Prostate gland (tissue), 2 donors: ENCODE results near the gene ARFGEF2. TPM values are rescaled to one million over a fixed set of nuclear protein-coding genes. Genes with fewer than 3 reads are reported as not detected.
A peak's percentile ranks its signal among the peaks of the same experiment; 100 is the strongest.

ENCODE experiments used
- DNase-seq: peaks from one replicate; pipeline ENCODE4 v3.0.0-alpha.2; 2019; ENCODE audit warnings: low spot score
- H3K27ac ChIP-seq, 2 donors: fragments of 200-600 bp; sonication (generic); 2 replicates each; pipeline ENCODE4 v1.5.1; 2017 to 2019
- H3K27me3 ChIP-seq: fragments of 200-600 bp; sonication (generic); replicated peaks from 2 replicates; pipeline ENCODE4 v1.5.1; 2019; ENCODE audit not compliant: insufficient read depth
- H3K36me3 ChIP-seq, 2 donors: fragments of 200-600 bp; sonication (generic); 1 replicate in 1 of 2; 2 replicates in 1 of 2; pipeline versions ENCODE4 v1.5.1 to v1.8.1; 2017 to 2019
- H3K4me1 ChIP-seq: fragments of 200-600 bp; sonication (generic); replicated peaks from 2 replicates; pipeline ENCODE4 v1.5.1; 2019
- H3K4me3 ChIP-seq, 2 donors: fragments of 200-600 bp; sonication (generic); 2 replicates each; pipeline ENCODE4 v1.5.1; 2017 to 2019
- H3K9me3 ChIP-seq: fragments of 200-600 bp; sonication (generic); 2 replicates; pipeline ENCODE4 v1.5.1; 2017
- POLR2A ChIP-seq: fragments of 450-650 bp; IDR thresholded peaks from one replicate; pipeline ENCODE4 v1.6.1; 2016; ENCODE audit warnings: antibody characterized with exemption, mild to moderate bottlenecking
- POLR2AphosphoS5 ChIP-seq: sonication (generic); formaldehyde crosslinking; IDR thresholded peaks from one replicate; pipeline ENCODE4 v1.6.1; 2017; ENCODE audit warnings: antibody characterized with exemption
- WGBS: methylation state at CpG from one replicate; pipeline ENCODE4 v1.1.5; 2018; 5-methylcytosine and 5-hydroxymethylcytosine counted together
- intact Hi-C: fragments of 100-400 bp; cut with DNase I; formaldehyde crosslinking; loops from one replicate; pipeline ENCODE4 v1.14.2; 2022
- total RNA-seq, 2 donors: library from RNA; depleted of rRNA; stranded (reverse); fragments of >200 nt; gene quantifications; one replicate each; pipeline ENCODE4 v1.1.0, GENCODE V29; 2016
- TF ChIP-seq, protein P1 (sequence below), 4 experiments: fragments of 200-600 bp in 2 of 4; fragments of 450-650 bp in 2 of 4; sonication (generic) in 2 of 4; IDR thresholded peaks; 1 replicate in 3 of 4; 2 replicates in 1 of 4; pipeline ENCODE4 v1.5.1; 2016 to 2019; ENCODE audit warnings: antibody characterized with exemption in 4 of 4, mild to moderate bottlenecking in 2 of 4, moderate library complexity in 2 of 4

The ARFGEF2 gene
- total RNA-seq, 2 donors from 2014 or later = 36.3 to 51.6 TPM

DNA sequence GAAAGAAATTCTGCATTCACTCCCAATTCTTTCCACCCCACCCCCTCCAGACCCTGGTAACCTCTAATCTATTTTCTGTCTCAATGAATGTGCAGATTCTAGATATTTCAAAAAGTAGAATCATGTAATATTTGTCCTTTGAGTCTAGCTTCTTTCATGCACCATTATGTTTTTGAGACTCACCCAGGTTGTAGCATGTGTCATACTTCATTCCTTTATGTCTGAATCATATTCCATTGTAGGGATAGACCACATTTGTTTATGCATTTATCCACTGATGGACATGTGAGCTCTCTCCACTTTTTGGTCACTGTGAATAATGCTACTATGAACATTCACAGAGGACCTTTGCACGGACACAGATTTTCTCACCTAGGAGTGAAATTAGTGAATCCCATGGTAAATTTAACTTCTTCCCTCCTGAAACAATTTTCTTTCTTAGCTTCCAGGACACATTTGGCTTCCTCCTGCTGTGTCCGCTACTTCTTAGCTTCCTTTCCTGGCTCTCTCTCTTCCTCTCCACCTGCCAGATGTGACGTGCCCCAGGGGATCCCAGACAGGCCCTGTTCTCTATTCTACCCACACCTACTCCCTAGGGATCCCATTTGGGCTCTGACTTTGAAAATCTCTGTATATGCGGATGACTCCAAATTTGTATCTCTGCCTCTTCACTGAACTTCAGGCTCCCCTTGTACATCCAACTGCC lies 24.1 kb upstream of the ARFGEF2 start:
- 69% methylated on average over 4 of the region's 4 CpGs for WGBS
- DNase-seq = no peak
- no peaks in the 10 kb centered on the region for H3K9me3 ChIP-seq
- no peak overlapping the region for H3K27ac ChIP-seq
- no peak overlapping the region for H3K4me3 ChIP-seq
- TF ChIP-seq, protein P1, sequence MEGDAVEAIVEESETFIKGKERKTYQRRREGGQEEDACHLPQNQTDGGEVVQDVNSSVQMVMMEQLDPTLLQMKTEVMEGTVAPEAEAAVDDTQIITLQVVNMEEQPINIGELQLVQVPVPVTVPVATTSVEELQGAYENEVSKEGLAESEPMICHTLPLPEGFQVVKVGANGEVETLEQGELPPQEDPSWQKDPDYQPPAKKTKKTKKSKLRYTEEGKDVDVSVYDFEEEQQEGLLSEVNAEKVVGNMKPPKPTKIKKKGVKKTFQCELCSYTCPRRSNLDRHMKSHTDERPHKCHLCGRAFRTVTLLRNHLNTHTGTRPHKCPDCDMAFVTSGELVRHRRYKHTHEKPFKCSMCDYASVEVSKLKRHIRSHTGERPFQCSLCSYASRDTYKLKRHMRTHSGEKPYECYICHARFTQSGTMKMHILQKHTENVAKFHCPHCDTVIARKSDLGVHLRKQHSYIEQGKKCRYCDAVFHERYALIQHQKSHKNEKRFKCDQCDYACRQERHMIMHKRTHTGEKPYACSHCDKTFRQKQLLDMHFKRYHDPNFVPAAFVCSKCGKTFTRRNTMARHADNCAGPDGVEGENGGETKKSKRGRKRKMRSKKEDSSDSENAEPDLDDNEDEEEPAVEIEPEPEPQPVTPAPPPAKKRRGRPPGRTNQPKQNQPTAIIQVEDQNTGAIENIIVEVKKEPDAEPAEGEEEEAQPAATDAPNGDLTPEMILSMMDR (IDR thresholded peaks at IDR 0.05) = no peak
- TF ChIP-seq POLR2AphosphoS5 = peak; percentile 23
- no peaks in the 10 kb centered on the region for H3K36me3 ChIP-seq
- intact Hi-C loops = no loop called here
- H3K4me1 ChIP-seq = no peaks in the 10 kb centered on the region
- no peaks in the 10 kb centered on the region for H3K27me3 ChIP-seq

DNA sequence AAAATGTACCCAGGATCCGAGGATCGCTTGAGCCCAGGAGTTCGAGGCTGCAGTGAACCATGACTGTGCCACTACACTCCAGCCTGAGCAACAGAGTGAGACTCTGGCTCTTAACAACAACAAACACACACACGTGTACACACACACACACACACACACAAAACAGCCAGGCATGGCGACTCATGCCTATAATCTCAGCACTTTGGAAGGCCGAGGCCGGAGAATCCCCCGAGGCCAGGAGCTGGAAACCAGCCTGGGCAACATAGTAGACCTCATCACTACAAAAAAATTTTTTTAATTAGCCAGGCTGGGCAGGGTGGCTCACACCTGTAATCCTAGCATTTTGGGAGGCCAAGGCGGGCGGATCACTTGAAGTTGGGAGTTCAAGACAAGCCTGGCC lies 23.3 kb upstream of the ARFGEF2 start:
- H3K4me1 ChIP-seq = no peaks in the 10 kb centered on the region
- 84% methylated on average over 10 of the region's 10 CpGs for WGBS
- no peak overlapping the region for H3K27ac ChIP-seq
- H3K36me3 ChIP-seq = no peaks in the 10 kb centered on the region
- no peak for TF ChIP-seq POLR2AphosphoS5
- TF ChIP-seq, protein P1 (IDR thresholded peaks at IDR 0.05) = no peak
- no peak for TF ChIP-seq POLR2A
- no peaks in the 10 kb centered on the region for H3K27me3 ChIP-seq
- no peaks in the 10 kb centered on the region for H3K9me3 ChIP-seq
- no peak overlapping the region for H3K4me3 ChIP-seq
- intact Hi-C loops = no loop called here
- no peak for DNase-seq

DNA sequence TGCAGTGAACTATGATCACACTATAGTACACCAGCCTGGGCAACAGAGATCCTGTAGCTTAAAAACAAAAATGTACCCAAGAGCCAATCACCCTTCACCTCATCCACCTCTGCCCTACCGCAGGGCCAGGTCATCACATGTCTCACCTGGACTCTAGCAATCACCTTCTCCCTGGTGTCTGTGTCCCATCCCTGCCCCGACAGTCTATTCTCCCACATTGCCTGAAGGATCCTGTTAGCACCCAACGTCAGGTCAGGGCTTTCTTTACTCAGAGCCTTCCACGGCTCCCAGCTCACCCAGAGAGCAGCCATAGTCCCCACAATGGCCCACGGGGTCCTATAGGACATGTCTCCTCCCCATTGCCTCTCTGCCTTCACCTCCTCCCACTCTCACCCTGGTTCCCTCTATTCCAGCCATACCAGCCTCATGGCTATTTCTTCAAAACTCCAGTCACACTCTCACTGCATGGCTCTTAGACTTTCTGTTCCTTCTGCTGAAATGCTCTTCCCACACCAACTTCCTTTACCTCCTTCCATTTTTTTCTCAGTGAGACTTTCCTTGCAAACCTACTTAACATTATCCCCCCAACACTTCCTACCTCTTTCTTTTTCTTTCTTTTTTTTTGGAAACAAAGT lies 22.5 kb upstream of the ARFGEF2 start:
- Histone ChIP-seq H3K4me3 (no peak overlapping the region), H3K9me3 (no peaks in the 10 kb centered on the region), H3K27me3 (no peaks in the 10 kb centered on the region), H3K27ac (no peak overlapping the region), H3K4me1 (no peaks in the 10 kb centered on the region), H3K36me3 (no peaks in the 10 kb centered on the region)
- DNase-seq = no peak
- 82% methylated on average over 5 of the region's 5 CpGs for WGBS
- TF ChIP-seq, protein P1 (IDR thresholded peaks at IDR 0.05) = no peak
- no peak for TF ChIP-seq POLR2AphosphoS5
- no peak for TF ChIP-seq POLR2A
- intact Hi-C loops = no loop called here

DNA sequence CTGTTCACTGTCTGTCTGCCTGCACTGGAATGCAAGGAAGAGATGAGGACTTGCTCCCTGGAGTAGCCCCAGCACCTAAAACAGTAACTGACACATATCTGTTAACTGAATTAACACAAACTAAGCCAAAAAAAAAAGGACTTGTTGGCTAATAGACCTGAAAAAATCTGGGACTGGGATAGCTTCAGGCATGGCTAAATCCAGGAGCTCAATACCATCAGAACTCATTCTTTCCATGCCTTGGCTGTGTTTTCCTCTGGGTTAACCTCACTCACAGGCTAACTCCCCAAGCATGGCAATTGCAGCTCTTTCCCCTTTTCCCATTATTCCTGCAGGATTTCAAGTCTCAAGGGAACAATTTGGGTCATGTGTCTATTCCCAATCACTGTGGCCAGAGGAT lies 21.6 kb upstream of the ARFGEF2 start:
- TF ChIP-seq, protein P1 (IDR thresholded peaks at IDR 0.05) = no peak
- TF ChIP-seq POLR2AphosphoS5 = no peak
- no peak for TF ChIP-seq POLR2A
- Histone ChIP-seq H3K4me1 (no peaks in the 10 kb centered on the region), H3K27ac (no peak overlapping the region), H3K27me3 (no peaks in the 10 kb centered on the region), H3K36me3 (no peaks in the 10 kb centered on the region), H3K4me3 (no peak overlapping the region), H3K9me3 (no peaks in the 10 kb centered on the region)
- no peak for DNase-seq
- intact Hi-C loops = no loop called here

DNA sequence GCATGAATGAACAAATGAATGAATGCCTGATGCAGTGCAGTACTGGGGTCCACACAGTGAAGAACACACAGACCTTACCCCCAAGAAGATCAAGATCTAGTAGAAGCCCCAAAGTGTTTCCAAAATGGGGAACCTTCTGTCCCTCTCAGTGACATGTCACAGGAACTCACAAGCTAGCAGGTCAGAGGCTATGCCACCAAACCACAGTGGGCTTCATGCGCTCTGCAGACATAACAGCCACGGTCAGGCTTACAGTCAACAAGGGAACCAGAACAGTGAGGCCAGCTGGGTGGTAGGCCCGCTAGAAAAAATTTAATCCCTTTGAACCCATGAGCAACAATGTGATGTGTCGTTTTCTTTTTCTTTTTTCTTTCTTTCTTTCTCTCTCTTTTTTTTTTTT lies 20.2 kb upstream of the ARFGEF2 start:
- intact Hi-C loops = no loop called here

More for the DNA sequence above, 20.2 kb upstream of the ARFGEF2 start:
- Histone ChIP-seq H3K4me3 (no peak overlapping the region), H3K9me3 (no peaks in the 10 kb centered on the region), H3K36me3 (no peaks in the 10 kb centered on the region), H3K27ac (no peak overlapping the region), H3K27me3 (no peaks in the 10 kb centered on the region), H3K4me1 (no peaks in the 10 kb centered on the region)
- WGBS = 83% methylated on average over 4 of the region's 4 CpGs
- no peak for TF ChIP-seq POLR2AphosphoS5
- TF ChIP-seq POLR2A = no peak
- TF ChIP-seq, protein P1 (IDR thresholded peaks at IDR 0.05) = no peak
- no peak for DNase-seq
